ENCODE results near the gene PER2.

PER2 gene

GRCh38 chr2:238308177-238308576, 19.8 kb upstream of the PER2 start:
- no peak for DNase-seq (ENCODE audit: low read depth)
- no peak overlapping the region for H3K4me3 ChIP-seq (ENCODE audit: low read length)
- TF ChIP-seq CTCF (conservative IDR thresholded peaks at IDR 0.05; ENCODE audit: low read length) = no peak; the same call in 1 of the 2 replicates

- TF ChIP-seq CTCF (conservative IDR thresholded peaks at IDR 0.05; ENCODE audit: low read length) = no peak
- no peak overlapping the region for H3K4me3 ChIP-seq (ENCODE audit: low read length)
- DNase-seq (ENCODE audit: low read depth) = no peak
Observed at GRCh38 chr2:238306672-238306998, 18.2 kb upstream of the PER2 start.

GRCh38 chr2:238305965-238306671, 17.7 kb upstream of the PER2 start:
- DNase-seq (ENCODE audit: low read depth) = no peak
- TF ChIP-seq CTCF (conservative IDR thresholded peaks at IDR 0.05; ENCODE audit: low read length) = no peak
- no peak overlapping the region for H3K4me3 ChIP-seq (ENCODE audit: low read length)

GRCh38 chr2:238305092-238305862, 16.9 kb upstream of the PER2 start:
- DNase-seq (ENCODE audit: low read depth) = no peak
- peak; percentile 27; the same call in 1 of the 2 replicates for TF ChIP-seq CTCF (conservative IDR thresholded peaks at IDR 0.05; ENCODE audit: low read length)
- no peak overlapping the region for H3K4me3 ChIP-seq (ENCODE audit: low read length)

GRCh38 chr2:238304116-238304515, 15.7 kb upstream of the PER2 start:
- no peak for DNase-seq (ENCODE audit: low read depth)
- no peak for TF ChIP-seq CTCF (conservative IDR thresholded peaks at IDR 0.05; ENCODE audit: low read length)
- no peak overlapping the region for H3K4me3 ChIP-seq (ENCODE audit: low read length)

- H3K4me3 ChIP-seq (ENCODE audit: low read length) = no peak overlapping the region
- no peak for TF ChIP-seq CTCF (conservative IDR thresholded peaks at IDR 0.05; ENCODE audit: low read length)
- no peak for DNase-seq (ENCODE audit: low read depth)
Observed at GRCh38 chr2:238302751-238303150, 14.3 kb upstream of the PER2 start.

GRCh38 chr2:238302087-238302486, 13.7 kb upstream of the PER2 start:
- no peak for DNase-seq (ENCODE audit: low read depth)
- no peak for TF ChIP-seq CTCF (conservative IDR thresholded peaks at IDR 0.05; ENCODE audit: low read length)
- H3K4me3 ChIP-seq (ENCODE audit: low read length) = no peak overlapping the region
